A549 treated with Hydrocortisone at 1 μM for 4 hours (cell line): Measurements from ENCODE around the gene ZNF470. TPM values are rescaled to one million over a fixed set of nuclear protein-coding genes. Genes with fewer than 3 reads are reported as not detected.

Experiments used
- total RNA-seq: library from RNA; stranded (reverse); fragments of 200-300 nt; extraction: Qiagen RNA extraction; gene quantifications from 5 replicates; pipeline ENCODE4 v1.2.3, GENCODE V29; 2022

The ZNF470 gene
- total RNA-seq: 1.3 to 1.7 TPM (median 1.5 TPM) in 5 replicates

DNA sequence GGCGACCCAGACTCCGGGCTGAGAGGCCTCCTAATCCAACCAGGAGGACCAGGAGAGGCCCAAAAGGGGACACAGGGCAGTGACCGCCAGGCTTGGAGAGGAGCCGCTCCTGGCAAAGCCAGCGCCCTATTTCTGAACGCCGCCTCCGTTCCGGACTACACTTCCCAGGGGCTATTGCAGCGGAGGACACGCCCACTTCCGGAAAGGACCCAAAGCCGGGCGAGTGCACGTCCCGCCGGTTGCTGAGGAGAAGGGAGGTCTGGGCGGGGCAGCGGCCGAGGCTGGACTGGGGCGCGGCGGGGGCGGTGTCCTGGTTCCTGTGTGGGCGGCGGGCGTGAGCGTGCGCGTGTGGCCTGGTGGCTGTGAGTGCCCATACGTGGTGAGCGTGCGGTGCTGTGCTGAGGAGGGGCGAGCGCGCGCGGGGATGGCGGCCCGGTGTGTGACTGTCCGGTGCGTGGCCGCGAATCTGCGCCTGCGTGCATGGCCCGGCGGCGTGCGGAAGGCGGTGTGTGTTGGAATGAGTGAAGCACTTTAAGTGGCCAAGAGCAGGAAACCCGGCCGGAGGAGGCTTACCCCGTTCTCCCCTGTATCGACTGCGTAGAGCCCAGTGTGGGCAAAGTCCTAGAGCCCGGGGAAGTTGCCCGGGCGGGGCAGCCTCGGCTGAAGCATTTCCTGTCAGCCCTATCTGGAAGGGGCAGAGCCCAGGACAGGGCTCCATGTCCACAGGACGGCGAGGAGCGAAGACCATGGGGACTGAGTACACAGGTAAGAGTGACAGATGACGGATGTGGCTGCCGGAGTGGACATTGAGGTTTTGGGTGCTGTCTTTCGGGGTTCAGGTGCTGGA lies at the start of gene ZNF470:
Gene ZNF470 (plus strand): TSS at position 195 of the 847 bp plus-strand sequence. CDS start 2,844 bp downstream, outside the sequence.

DNA sequence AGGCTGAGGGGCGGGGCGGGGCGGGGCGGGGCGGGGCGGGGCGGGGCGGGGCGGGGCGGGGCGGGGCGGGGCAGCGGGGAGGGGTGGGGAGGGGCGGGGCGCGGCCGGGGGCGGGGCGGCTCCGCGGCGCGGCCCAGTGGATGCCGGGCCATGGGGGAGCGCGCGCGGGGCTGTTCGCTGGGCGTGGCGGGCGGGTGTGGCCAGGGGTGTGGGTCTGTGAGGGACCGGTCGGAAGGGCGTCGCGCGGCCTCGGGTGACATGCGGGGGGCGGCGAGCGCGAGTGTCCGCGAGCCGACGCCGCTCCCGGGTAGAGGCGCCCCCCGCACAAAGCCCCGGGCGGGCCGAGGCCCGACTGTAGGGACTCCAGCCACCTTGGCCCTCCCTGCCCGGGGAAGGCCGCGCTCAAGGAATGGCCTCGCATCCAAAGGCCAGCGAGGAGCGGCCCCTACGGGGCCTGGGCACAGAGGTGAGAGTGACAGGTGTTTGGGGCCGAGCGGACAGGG lies 28.5 kb upstream of the ZNF470 start, which contains the start of gene ZFP28:
Gene ZFP28 (plus strand): TSS at position 188 of the 503 bp plus-strand sequence. CDS start 71 bp downstream, at position 259.

DNA sequence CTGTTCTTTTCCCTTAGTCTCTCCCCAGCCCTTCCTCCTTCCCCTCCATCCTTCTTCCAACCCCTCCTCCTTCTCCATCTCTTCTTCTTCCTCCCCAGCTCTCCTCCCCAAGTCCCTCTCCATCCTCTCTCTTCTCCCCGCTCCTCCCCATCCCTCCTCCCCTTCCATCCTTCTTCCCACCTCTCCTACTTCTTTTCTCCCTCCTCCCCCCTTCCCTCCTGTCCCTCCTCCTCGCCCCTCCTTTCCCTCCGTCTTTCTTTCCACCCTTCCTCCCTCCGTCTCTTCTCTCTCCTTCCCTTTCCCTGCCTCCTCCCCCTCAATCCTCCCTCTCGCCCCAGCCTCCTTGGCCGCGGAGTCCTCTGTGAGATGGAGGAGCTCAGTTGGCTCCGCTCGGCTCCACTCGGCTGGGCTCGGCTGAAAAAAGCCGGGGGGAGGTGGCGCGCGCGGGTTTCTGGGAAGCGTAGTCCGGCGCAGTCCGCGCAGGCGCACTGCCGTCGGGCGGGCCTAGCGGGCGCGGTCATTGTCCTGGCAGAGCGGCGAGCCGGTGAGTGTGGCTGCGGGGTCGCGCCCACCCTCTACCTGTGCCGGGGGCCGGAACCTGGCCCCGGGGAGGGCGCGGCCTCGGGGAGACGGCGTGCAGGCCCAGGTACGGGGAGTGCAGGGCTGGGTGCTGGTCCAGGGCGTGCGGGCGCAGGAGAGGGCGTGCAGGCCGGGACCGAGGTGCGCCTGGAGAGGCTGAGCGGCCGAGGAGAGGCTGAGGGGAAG lies 27.7 kb downstream of the ZNF470 start, which contains the start of gene ZNF71:
Gene ZNF71 (plus strand): TSS at position 520 of the 765 bp plus-strand sequence. CDS start 6,257 bp downstream, outside the sequence.

Other genes with a start within 250 kb of the ZNF470 start
- 0.95 to 1.6 TPM (median 1.1 TPM) in 5 replicates for gene ZNF582, start 173.9 kb upstream of the ZNF470 start, total RNA-seq
- 2.1 to 2.8 TPM (median 2.2 TPM) in 5 replicates for gene ZNF583, start 163.1 kb upstream of the ZNF470 start, total RNA-seq
- not detected in 5 replicates for gene ZNF667, start 90.1 kb upstream of the ZNF470 start, total RNA-seq
- 0.02 to 0.13 TPM (median 0.03 TPM) in 5 replicates for gene ZNF471, start 59.6 kb upstream of the ZNF470 start, total RNA-seq
- 3.6 to 4.9 TPM (median 4.3 TPM) in 5 replicates for gene ZFP28, start 28.5 kb upstream of the ZNF470 start, total RNA-seq
- gene ZNF71, start 27.8 kb downstream of the ZNF470 start, total RNA-seq: 8.8 to 11.8 TPM (median 10.9 TPM) in 5 replicates
- gene SMIM17, start 75.7 kb downstream of the ZNF470 start, total RNA-seq: 0.10 TPM in 1 of 5 replicates, not detected in the others
- not detected in 5 replicates for gene ZNF835, start 104.3 kb downstream of the ZNF470 start, total RNA-seq